Neural crest cell (in vitro differentiated cells): ENCODE measurements around the gene SCN8A. TPM values are rescaled to one million over a fixed set of nuclear protein-coding genes. Genes with fewer than 3 reads are reported as not detected.

Source experiments
- DNase-seq: peaks from one replicate; pipeline ENCODE4 v3.0.0; 2021; ENCODE audit warnings: low read depth, mixed read lengths, low spot score
- H3K27ac Mint-ChIP-seq: one replicate; pipeline ENCODE4 v1.8.0; 2021; ENCODE audit warnings: mild to moderate bottlenecking, mixed read lengths; ENCODE audit not compliant: unreplicated experiment
- H3K27me3 Mint-ChIP-seq: 2 replicates; pipeline ENCODE4 v1.8.0; 2021; ENCODE audit warnings: low read depth, mild to moderate bottlenecking, mixed read lengths
- H3K36me3 Mint-ChIP-seq: 2 replicates; pipeline ENCODE4 v1.8.0; 2021; ENCODE audit warnings: low read depth, mild to moderate bottlenecking, mixed read lengths
- H3K4me1 Mint-ChIP-seq: 2 replicates; pipeline ENCODE4 v1.8.0; 2021; ENCODE audit warnings: mixed read lengths
- H3K4me3 Mint-ChIP-seq: one replicate; pipeline ENCODE4 v1.8.0; 2021; ENCODE audit warnings: mild to moderate bottlenecking, mixed read lengths
- H3K9me3 Mint-ChIP-seq: 2 replicates; pipeline ENCODE4 v1.8.0; 2021; ENCODE audit warnings: mixed read lengths
- CTCF ChIP-seq: fragments of 200-600 bp; sonication (generic); conservative IDR thresholded peaks from 2 replicates; pipeline ENCODE4 v1.5.0; 2021; ENCODE audit warnings: antibody characterized with exemption, mild to moderate bottlenecking
- total RNA-seq: library from RNA; stranded (reverse); gene quantifications from 2 replicates; pipeline ENCODE4 v1.2.1, GENCODE V29; 2021

The SCN8A gene
- total RNA-seq, 1 donor from 2014 or later, result 13.0 TPM

- DNase-seq, result no peak
- Mint-ChIP-seq H3K9me3 (no peaks in the 10 kb centered on the region), H3K27me3 (no peaks in the 10 kb centered on the region), H3K4me1 (peaks cover 26% of the 10 kb centered on the region), H3K27ac (peak overlapping the region; percentile 4), H3K4me3 (no peak overlapping the region), H3K36me3 (peaks cover 6% of the 10 kb centered on the region)
- no peak for TF ChIP-seq CTCF
Observed at GRCh38 chr12:51692016-51692415, 101.0 kb downstream of the SCN8A start.

GRCh38 chr12:51693569-51693968 lies 102.5 kb downstream of the SCN8A start:
- H3K4me1 Mint-ChIP-seq, result peaks cover 23% of the 10 kb centered on the region
- no peaks in the 10 kb centered on the region for H3K27me3 Mint-ChIP-seq
- no peak for TF ChIP-seq CTCF
- no peak overlapping the region for H3K27ac Mint-ChIP-seq
- no peaks in the 10 kb centered on the region for H3K9me3 Mint-ChIP-seq
- H3K36me3 Mint-ChIP-seq, result peaks cover 6% of the 10 kb centered on the region
- no peak overlapping the region for H3K4me3 Mint-ChIP-seq
- no peak for DNase-seq

- TF ChIP-seq CTCF, result no peak
- no peak overlapping the region for H3K4me3 Mint-ChIP-seq
- H3K36me3 Mint-ChIP-seq, result peaks cover under 1% of the 10 kb centered on the region
- H3K27ac Mint-ChIP-seq, result no peak overlapping the region
- H3K9me3 Mint-ChIP-seq, result no peaks in the 10 kb centered on the region
- no peaks in the 10 kb centered on the region for H3K27me3 Mint-ChIP-seq
- DNase-seq, result no peak
- H3K4me1 Mint-ChIP-seq, result peaks cover 23% of the 10 kb centered on the region
Observed at GRCh38 chr12:51694146-51694545, 103.1 kb downstream of the SCN8A start.

- H3K36me3 Mint-ChIP-seq, result no peaks in the 10 kb centered on the region
- no peaks in the 10 kb centered on the region for H3K27me3 Mint-ChIP-seq
- no peak for DNase-seq
- no peak overlapping the region for H3K4me3 Mint-ChIP-seq
- no peak for TF ChIP-seq CTCF
- H3K9me3 Mint-ChIP-seq, result no peaks in the 10 kb centered on the region
- H3K27ac Mint-ChIP-seq, result no peak overlapping the region
- H3K4me1 Mint-ChIP-seq, result peaks cover 23% of the 10 kb centered on the region
Observed at GRCh38 chr12:51695241-51696010, 104.4 kb downstream of the SCN8A start.

- H3K36me3 Mint-ChIP-seq, result peaks cover 4% of the 10 kb centered on the region
- no peak for DNase-seq
- H3K27me3 Mint-ChIP-seq, result no peaks in the 10 kb centered on the region
- TF ChIP-seq CTCF, result no peak
- no peak overlapping the region for H3K27ac Mint-ChIP-seq
- H3K4me3 Mint-ChIP-seq, result no peak overlapping the region
- peaks cover 3% of the 10 kb centered on the region for H3K9me3 Mint-ChIP-seq
- H3K4me1 Mint-ChIP-seq, result peaks cover 4% of the 10 kb centered on the region
Observed at GRCh38 chr12:51699219-51699618, 108.2 kb downstream of the SCN8A start.
